ENCODE measurements around the gene SYNPO2.

Gene SYNPO2

GRCh38 chr4:118884716-118885115 is 3.9 kb upstream of the SYNPO2 start:
- Histone ChIP-seq H3K9me3 (ENCODE audit: insufficient read depth, low read length) (no peaks in the 10 kb centered on the region), H3K27me3 (ENCODE audit: low read length) (no peaks in the 10 kb centered on the region), H3K79me2 (ENCODE audit: insufficient read depth, low read length) (no peaks in the 10 kb centered on the region), H4K20me1 (ENCODE audit: low read depth, low read length) (no peaks in the 10 kb centered on the region), H3K9ac (ENCODE audit: low read length) (no peak overlapping the region), H3K4me3 (ENCODE audit: insufficient read depth, low read length, poor library complexity, severe bottlenecking) (no peak overlapping the region), H2AFZ (ENCODE audit: low read depth, low read length, severe bottlenecking) (no peak overlapping the region), H3K9me2 (replicated peaks; ENCODE audit: insufficient read depth, low read length) (no peaks in the 10 kb centered on the region), H3F3A (ENCODE audit: insufficient read depth) (no peaks in the 10 kb centered on the region), H3K27ac (ENCODE audit: low read depth, low read length) (no peak overlapping the region), H3K4me2 (ENCODE audit: low read depth, low read length, poor library complexity, severe bottlenecking) (no peak overlapping the region), H3K36me3 (ENCODE audit: low read length) (no peaks in the 10 kb centered on the region)
- TF ChIP-seq, protein P1, sequence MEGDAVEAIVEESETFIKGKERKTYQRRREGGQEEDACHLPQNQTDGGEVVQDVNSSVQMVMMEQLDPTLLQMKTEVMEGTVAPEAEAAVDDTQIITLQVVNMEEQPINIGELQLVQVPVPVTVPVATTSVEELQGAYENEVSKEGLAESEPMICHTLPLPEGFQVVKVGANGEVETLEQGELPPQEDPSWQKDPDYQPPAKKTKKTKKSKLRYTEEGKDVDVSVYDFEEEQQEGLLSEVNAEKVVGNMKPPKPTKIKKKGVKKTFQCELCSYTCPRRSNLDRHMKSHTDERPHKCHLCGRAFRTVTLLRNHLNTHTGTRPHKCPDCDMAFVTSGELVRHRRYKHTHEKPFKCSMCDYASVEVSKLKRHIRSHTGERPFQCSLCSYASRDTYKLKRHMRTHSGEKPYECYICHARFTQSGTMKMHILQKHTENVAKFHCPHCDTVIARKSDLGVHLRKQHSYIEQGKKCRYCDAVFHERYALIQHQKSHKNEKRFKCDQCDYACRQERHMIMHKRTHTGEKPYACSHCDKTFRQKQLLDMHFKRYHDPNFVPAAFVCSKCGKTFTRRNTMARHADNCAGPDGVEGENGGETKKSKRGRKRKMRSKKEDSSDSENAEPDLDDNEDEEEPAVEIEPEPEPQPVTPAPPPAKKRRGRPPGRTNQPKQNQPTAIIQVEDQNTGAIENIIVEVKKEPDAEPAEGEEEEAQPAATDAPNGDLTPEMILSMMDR (IDR thresholded peaks at IDR 0.05; ENCODE audit: insufficient read depth, low read length, poor library complexity, severe bottlenecking), result no peak
- no peak for TF ChIP-seq EZH2phosphoT487 (conservative IDR thresholded peaks at IDR 0.05; ENCODE audit: low read length)

DNA sequence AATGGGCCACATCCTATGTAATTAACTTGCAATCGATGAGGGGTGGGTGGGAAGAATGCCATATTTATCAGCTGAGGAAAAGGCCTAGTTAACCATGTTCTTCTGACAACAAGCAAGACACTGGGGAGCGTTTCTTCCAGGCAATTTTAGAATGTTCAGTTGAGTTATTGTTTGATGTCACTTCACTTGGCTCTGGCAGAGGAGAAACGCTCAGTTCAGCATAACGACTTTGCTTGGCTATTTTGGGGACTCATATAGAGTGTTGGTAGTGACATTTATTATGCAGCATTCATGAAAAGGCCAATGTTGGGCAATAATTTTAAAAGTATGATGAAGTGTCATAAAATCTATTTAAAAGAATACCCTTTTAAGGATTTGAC is 648 bp downstream of the SYNPO2 start:
- Histone ChIP-seq H3K4me3 (ENCODE audit: insufficient read depth, low read length, poor library complexity, severe bottlenecking) (no peak overlapping the region), H3K4me2 (ENCODE audit: low read depth, low read length, poor library complexity, severe bottlenecking) (no peak overlapping the region), H3K9ac (ENCODE audit: low read length) (no peak overlapping the region)

GRCh38 chr4:118894034-118894433 is 5.4 kb downstream of the SYNPO2 start:
- no peak overlapping the region for H3K4me2 ChIP-seq (ENCODE audit: low read depth, low read length, poor library complexity, severe bottlenecking)
- H2AFZ ChIP-seq (ENCODE audit: low read depth, low read length, severe bottlenecking), result no peak overlapping the region
- no peaks in the 10 kb centered on the region for H3F3A ChIP-seq (ENCODE audit: insufficient read depth)
- H3K27ac ChIP-seq (ENCODE audit: low read depth, low read length), result no peak overlapping the region
- H3K9me3 ChIP-seq (ENCODE audit: insufficient read depth, low read length), result no peaks in the 10 kb centered on the region
- TF ChIP-seq EZH2phosphoT487 (conservative IDR thresholded peaks at IDR 0.05; ENCODE audit: low read length), result no peak
- TF ChIP-seq, protein P1 (IDR thresholded peaks at IDR 0.05; ENCODE audit: insufficient read depth, low read length, poor library complexity, severe bottlenecking), result no peak
- no peaks in the 10 kb centered on the region for H4K20me1 ChIP-seq (ENCODE audit: low read depth, low read length)
- H3K79me2 ChIP-seq (ENCODE audit: insufficient read depth, low read length), result no peaks in the 10 kb centered on the region
- H3K9ac ChIP-seq (ENCODE audit: low read length), result no peak overlapping the region
- no peak overlapping the region for H3K4me3 ChIP-seq (ENCODE audit: insufficient read depth, low read length, poor library complexity, severe bottlenecking)
- H3K36me3 ChIP-seq (ENCODE audit: low read length), result no peaks in the 10 kb centered on the region
- H3K9me2 ChIP-seq (replicated peaks; ENCODE audit: insufficient read depth, low read length), result no peaks in the 10 kb centered on the region
- no peaks in the 10 kb centered on the region for H3K27me3 ChIP-seq (ENCODE audit: low read length)

More for the DNA sequence above, 648 bp downstream of the SYNPO2 start:
- H3K9me3 ChIP-seq (ENCODE audit: insufficient read depth, low read length), result no peaks in the 10 kb centered on the region
- no peaks in the 10 kb centered on the region for H3F3A ChIP-seq (ENCODE audit: insufficient read depth)
- no peaks in the 10 kb centered on the region for H3K27me3 ChIP-seq (ENCODE audit: low read length)
- no peak overlapping the region for H3K27ac ChIP-seq (ENCODE audit: low read depth, low read length)
- H2AFZ ChIP-seq (ENCODE audit: low read depth, low read length, severe bottlenecking), result no peak overlapping the region
- no peaks in the 10 kb centered on the region for H4K20me1 ChIP-seq (ENCODE audit: low read depth, low read length)
- no peaks in the 10 kb centered on the region for H3K36me3 ChIP-seq (ENCODE audit: low read length)
- TF ChIP-seq, protein P1 (IDR thresholded peaks at IDR 0.05; ENCODE audit: insufficient read depth, low read length, poor library complexity, severe bottlenecking), result no peak
- no peak for TF ChIP-seq EZH2phosphoT487 (conservative IDR thresholded peaks at IDR 0.05; ENCODE audit: low read length)
- no peaks in the 10 kb centered on the region for H3K9me2 ChIP-seq (replicated peaks; ENCODE audit: insufficient read depth, low read length)
- no peaks in the 10 kb centered on the region for H3K79me2 ChIP-seq (ENCODE audit: insufficient read depth, low read length)
